Gastrocnemius medialis (tissue), 4 donors: Measurements from ENCODE around the gene JOSD2.

Experiments used
- CTCF ChIP-seq, 5 experiments: fragments of 450-650 bp in 3 of 5; fragments of 200-600 bp in 2 of 5; sonication (generic) in 2 of 5; IDR thresholded peaks in 4 of 5; conservative IDR thresholded peaks in 1 of 5; 1 replicate in 4 of 5; 2 replicates in 1 of 5; pipeline ENCODE4 v1.5.1; 2016 to 2019; ENCODE audit warnings: antibody characterized with exemption in 5 of 5, mild to moderate bottlenecking in 3 of 5, moderate library complexity in 3 of 5
- POLR2A ChIP-seq, 2 donors: fragments of 450-650 bp; IDR thresholded peaks; one replicate each; pipeline ENCODE4 v1.6.1; 2017; ENCODE audit warnings: antibody characterized with exemption in 2 of 2, mild to moderate bottlenecking in 2 of 2, moderate library complexity in 2 of 2

- no peak for TF ChIP-seq CTCF (IDR thresholded peaks at IDR 0.05 in 4 of 5, conservative IDR thresholded peaks at IDR 0.05 in 1 of 5)
- TF ChIP-seq POLR2A (IDR thresholded peaks at IDR 0.05), result no peak
Observed at GRCh38 chr19:50516456-50516855, 5.5 kb upstream of the JOSD2 start.
